Fibroblast of skin of left biceps (primary cell): ENCODE data around the gene KCNT2.

Experiments
- DNase-seq, 2 experiments: peaks; one replicate each; pipeline ENCODE4 v3.0.0-alpha.2; 2013; ENCODE audit warnings: low read depth in 2 of 2

KCNT2 gene

GRCh38 chr1:196207612-196208217 is 400.5 kb downstream of the KCNT2 start:
- DNase-seq: no peak

- no peak for DNase-seq
Measured at GRCh38 chr1:196205882-196206281, 402.4 kb downstream of the KCNT2 start.

GRCh38 chr1:196196486-196196885 is 411.8 kb downstream of the KCNT2 start:
- DNase-seq: no peak

- no peak for DNase-seq
Measured at GRCh38 chr1:196193896-196194559, 414.2 kb downstream of the KCNT2 start.

- no peak for DNase-seq
Measured at GRCh38 chr1:196183941-196184340, 424.3 kb downstream of the KCNT2 start.

GRCh38 chr1:196181594-196181878 is 426.7 kb downstream of the KCNT2 start:
- DNase-seq: no peak

- peak; percentile 84 to 86 for DNase-seq
Measured at GRCh38 chr1:196180847-196181593, 427.2 kb downstream of the KCNT2 start.

GRCh38 chr1:196178083-196178635 is 430.1 kb downstream of the KCNT2 start:
- no peak for DNase-seq
